ENCODE measurements around the gene DNAH17.

DNA sequence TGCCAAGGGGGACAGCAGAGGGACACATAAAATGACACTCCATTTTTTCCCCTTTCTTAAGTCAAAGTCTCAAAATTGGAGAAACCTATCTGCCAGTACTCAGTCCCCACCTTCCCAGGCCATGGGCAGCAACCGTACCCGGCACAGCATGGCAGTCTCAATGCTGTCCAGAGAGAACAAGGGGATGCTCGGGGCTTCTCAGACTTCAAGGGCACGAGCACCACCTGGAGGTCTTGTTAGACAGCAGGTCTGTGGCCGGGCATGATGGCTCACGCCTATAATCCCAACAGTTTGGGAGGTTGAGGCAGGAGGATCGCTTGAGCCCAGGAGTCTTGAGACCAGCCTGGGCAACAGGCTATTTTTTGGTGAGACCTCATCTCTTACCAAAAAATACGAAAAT, 3.2 kb downstream of the DNAH17 start:
- no peak for TF ChIP-seq POLR2A (IDR thresholded peaks at IDR 0.05)
- TF ChIP-seq CTCF (IDR thresholded peaks at IDR 0.05): no peak

Data from esophagus squamous epithelium (tissue), 4 donors.